Nephron (organoid): ENCODE measurements around the gene CAMKMT.

Experiments used
- H3K27ac Mint-ChIP-seq, 3 experiments: 2 replicates each; pipeline ENCODE4 v1.8.0; 2020; ENCODE audit warnings: mixed read lengths in 3 of 3, mild to moderate bottlenecking in 2 of 3, moderate library complexity in 1 of 3
- H3K27me3 Mint-ChIP-seq: 2 replicates; pipeline ENCODE4 v1.8.0; 2021; ENCODE audit warnings: low read depth, mild to moderate bottlenecking, moderate library complexity, mixed read lengths
- H3K36me3 Mint-ChIP-seq: 2 replicates; pipeline ENCODE4 v1.8.0; 2020; ENCODE audit warnings: low read depth, mixed read lengths
- H3K4me1 Mint-ChIP-seq: 2 replicates; pipeline ENCODE4 v1.8.0; 2020; ENCODE audit warnings: mixed read lengths
- H3K4me3 Mint-ChIP-seq, 3 experiments: 2 replicates each; pipeline ENCODE4 v1.8.0; 2020; ENCODE audit warnings: mild to moderate bottlenecking in 3 of 3, mixed read lengths in 3 of 3, moderate library complexity in 2 of 3
- H3K9me3 Mint-ChIP-seq: 2 replicates; pipeline ENCODE4 v1.8.0; 2020; ENCODE audit warnings: mixed read lengths
- CTCF ChIP-seq, 3 experiments: fragments of 200-600 bp; sonication (generic); IDR thresholded peaks; one replicate each; pipeline ENCODE4 v1.5.0; 2021; ENCODE audit warnings: antibody characterized with exemption in 3 of 3; ENCODE audit not compliant: unreplicated experiment in 3 of 3

The CAMKMT gene

GRCh38 chr2:44651974-44652373, 290.2 kb downstream of the CAMKMT start:
- H3K36me3 Mint-ChIP-seq: no peaks in the 10 kb centered on the region
- H3K27me3 Mint-ChIP-seq: no peaks in the 10 kb centered on the region
- no peak for TF ChIP-seq CTCF (IDR thresholded peaks at IDR 0.05; ENCODE audit: unreplicated experiment in 3 of 3)
- no peaks in the 10 kb centered on the region for H3K4me1 Mint-ChIP-seq
- no peak overlapping the region for H3K4me3 Mint-ChIP-seq
- H3K9me3 Mint-ChIP-seq: no peaks in the 10 kb centered on the region
- no peak overlapping the region for H3K27ac Mint-ChIP-seq

- no peak overlapping the region for H3K27ac Mint-ChIP-seq
- H3K27me3 Mint-ChIP-seq: no peaks in the 10 kb centered on the region
- no peaks in the 10 kb centered on the region for H3K4me1 Mint-ChIP-seq
- H3K36me3 Mint-ChIP-seq: no peaks in the 10 kb centered on the region
- no peak for TF ChIP-seq CTCF (IDR thresholded peaks at IDR 0.05; ENCODE audit: unreplicated experiment in 3 of 3)
- no peak overlapping the region for H3K4me3 Mint-ChIP-seq
- H3K9me3 Mint-ChIP-seq: no peaks in the 10 kb centered on the region
Observed at GRCh38 chr2:44652701-44653100, 291.0 kb downstream of the CAMKMT start.

GRCh38 chr2:44655401-44655864, 293.7 kb downstream of the CAMKMT start:
- no peaks in the 10 kb centered on the region for H3K4me1 Mint-ChIP-seq
- H3K4me3 Mint-ChIP-seq: no peak overlapping the region
- H3K9me3 Mint-ChIP-seq: no peaks in the 10 kb centered on the region
- no peak overlapping the region for H3K27ac Mint-ChIP-seq
- TF ChIP-seq CTCF (IDR thresholded peaks at IDR 0.05; ENCODE audit: unreplicated experiment in 3 of 3): no peak
- H3K27me3 Mint-ChIP-seq: no peaks in the 10 kb centered on the region
- no peaks in the 10 kb centered on the region for H3K36me3 Mint-ChIP-seq

GRCh38 chr2:44656460-44656859, 294.7 kb downstream of the CAMKMT start:
- no peaks in the 10 kb centered on the region for H3K4me1 Mint-ChIP-seq
- no peaks in the 10 kb centered on the region for H3K36me3 Mint-ChIP-seq
- no peak overlapping the region for H3K4me3 Mint-ChIP-seq
- no peak overlapping the region for H3K27ac Mint-ChIP-seq
- H3K27me3 Mint-ChIP-seq: no peaks in the 10 kb centered on the region
- H3K9me3 Mint-ChIP-seq: no peaks in the 10 kb centered on the region
- no peak for TF ChIP-seq CTCF (IDR thresholded peaks at IDR 0.05; ENCODE audit: unreplicated experiment in 3 of 3)

GRCh38 chr2:44663471-44664073, 301.8 kb downstream of the CAMKMT start:
- Mint-ChIP-seq H3K27ac (no peak overlapping the region), H3K4me3 (no peak overlapping the region), H3K9me3 (no peaks in the 10 kb centered on the region), H3K4me1 (peaks cover 5% of the 10 kb centered on the region), H3K36me3 (no peaks in the 10 kb centered on the region), H3K27me3 (no peaks in the 10 kb centered on the region)
- no peak for TF ChIP-seq CTCF (IDR thresholded peaks at IDR 0.05; ENCODE audit: unreplicated experiment in 3 of 3)

- peaks cover under 1% of the 10 kb centered on the region for H3K27me3 Mint-ChIP-seq
- no peaks in the 10 kb centered on the region for H3K9me3 Mint-ChIP-seq
- no peak overlapping the region for H3K4me3 Mint-ChIP-seq
- no peak for TF ChIP-seq CTCF (IDR thresholded peaks at IDR 0.05; ENCODE audit: unreplicated experiment in 3 of 3)
- no peaks in the 10 kb centered on the region for H3K36me3 Mint-ChIP-seq
- peaks cover 5% of the 10 kb centered on the region for H3K4me1 Mint-ChIP-seq
- H3K27ac Mint-ChIP-seq: no peak overlapping the region
Observed at GRCh38 chr2:44668336-44668735, 306.6 kb downstream of the CAMKMT start.
